Measurements from ENCODE around the gene MYB.

GRCh38 chr6:135257631-135258405 is 76.7 kb downstream of the MYB start:
- TF ChIP-seq, protein P1, sequence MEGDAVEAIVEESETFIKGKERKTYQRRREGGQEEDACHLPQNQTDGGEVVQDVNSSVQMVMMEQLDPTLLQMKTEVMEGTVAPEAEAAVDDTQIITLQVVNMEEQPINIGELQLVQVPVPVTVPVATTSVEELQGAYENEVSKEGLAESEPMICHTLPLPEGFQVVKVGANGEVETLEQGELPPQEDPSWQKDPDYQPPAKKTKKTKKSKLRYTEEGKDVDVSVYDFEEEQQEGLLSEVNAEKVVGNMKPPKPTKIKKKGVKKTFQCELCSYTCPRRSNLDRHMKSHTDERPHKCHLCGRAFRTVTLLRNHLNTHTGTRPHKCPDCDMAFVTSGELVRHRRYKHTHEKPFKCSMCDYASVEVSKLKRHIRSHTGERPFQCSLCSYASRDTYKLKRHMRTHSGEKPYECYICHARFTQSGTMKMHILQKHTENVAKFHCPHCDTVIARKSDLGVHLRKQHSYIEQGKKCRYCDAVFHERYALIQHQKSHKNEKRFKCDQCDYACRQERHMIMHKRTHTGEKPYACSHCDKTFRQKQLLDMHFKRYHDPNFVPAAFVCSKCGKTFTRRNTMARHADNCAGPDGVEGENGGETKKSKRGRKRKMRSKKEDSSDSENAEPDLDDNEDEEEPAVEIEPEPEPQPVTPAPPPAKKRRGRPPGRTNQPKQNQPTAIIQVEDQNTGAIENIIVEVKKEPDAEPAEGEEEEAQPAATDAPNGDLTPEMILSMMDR (conservative IDR thresholded peaks at IDR 0.05) = peak; percentile 15; the same call in 1 of the 2 replicates
- no peak for TF ChIP-seq ZFX (IDR thresholded peaks at IDR 0.05)
